NCI-H1105 (cell line): ENCODE results near the gene VASP.

Experiments used
- DNase-seq: peaks from one replicate; lab custom pipeline; 2025; lab: John Stamatoyannopoulos, UW

The VASP gene

GRCh38 chr19:45506989-45507871 lies at the start of gene VASP:
TSS of gene VASP (plus strand) at chr19:45507479. CDS start at chr19:45507772, 293 bp downstream.
- DNase-seq = peak; percentile 70

- no peak for DNase-seq
Measured at GRCh38 chr19:45457776-45458175, 49.5 kb upstream of the VASP start.

GRCh38 chr19:45460807-45461347 lies 46.4 kb upstream of the VASP start:
- DNase-seq = no peak

GRCh38 chr19:45462174-45462573 lies 45.1 kb upstream of the VASP start:
- no peak for DNase-seq

GRCh38 chr19:45463241-45463640 lies 44.0 kb upstream of the VASP start:
- no peak for DNase-seq

- DNase-seq = no peak
Measured at GRCh38 chr19:45464274-45464673, 43.0 kb upstream of the VASP start.

GRCh38 chr19:45464852-45465441 lies 42.3 kb upstream of the VASP start:
- no peak for DNase-seq

- DNase-seq = no peak
Measured at GRCh38 chr19:45467115-45467455, 40.2 kb upstream of the VASP start.

GRCh38 chr19:45467456-45468158 lies 39.7 kb upstream of the VASP start, which contains the start of gene FOSB:
TSS of gene FOSB (plus strand) at chr19:45467996. CDS start at chr19:45468587, 591 bp downstream.
- peak; percentile 95 for DNase-seq

- no peak for DNase-seq
Measured at GRCh38 chr19:45468159-45468651, 39.1 kb upstream of the VASP start.

GRCh38 chr19:45468803-45469131 lies 38.5 kb upstream of the VASP start:
- no peak for DNase-seq

GRCh38 chr19:45469132-45469944 lies 37.9 kb upstream of the VASP start:
- peak; percentile 86 for DNase-seq

- no peak for DNase-seq
Measured at GRCh38 chr19:45469945-45470761, 37.1 kb upstream of the VASP start.

GRCh38 chr19:45470762-45471081 lies 36.6 kb upstream of the VASP start:
- DNase-seq = no peak

GRCh38 chr19:45471111-45471930 lies 36.0 kb upstream of the VASP start:
- no peak for DNase-seq

- no peak for DNase-seq
Measured at GRCh38 chr19:45471931-45472562, 35.2 kb upstream of the VASP start.

- no peak for DNase-seq
Measured at GRCh38 chr19:45472563-45473366, 34.5 kb upstream of the VASP start.

GRCh38 chr19:45473367-45473681 lies 34.0 kb upstream of the VASP start:
- DNase-seq = no peak
